Epithelial cell of proximal tubule (primary cell): Measurements from ENCODE around the gene RAI14. TPM values are rescaled to one million over a fixed set of nuclear protein-coding genes. Genes with fewer than 3 reads are reported as not detected.
"Not testable (repeated sequence)": the region's sequence is repeated elsewhere in the genome, so short reads cannot be mapped to it uniquely, and the experiment has no call there.

Experiments used
- DNase-seq: peaks from one replicate; pipeline ENCODE4 v3.0.0-alpha.2; 2011; ENCODE audit warnings: low read depth
- H3K4me3 ChIP-seq: 2 replicates; pipeline ENCODE4 v1.5.1; 2011; ENCODE audit warnings: low read depth, mild to moderate bottlenecking, low read length
- total RNA-seq: library from RNA; depleted of rRNA; stranded (reverse); fragments of >200 nt; gene quantifications from 2 replicates; pipeline ENCODE4 v1.2.3, GENCODE V29; 2015
- TF ChIP-seq, protein P1 (sequence below): conservative IDR thresholded peaks from 2 replicates; pipeline ENCODE4 v1.5.1; 2012; ENCODE audit warnings: low read depth, mild to moderate bottlenecking, low read length

RAI14 gene
- total RNA-seq, 1 donor from 2014 or later = 139 TPM

DNA sequence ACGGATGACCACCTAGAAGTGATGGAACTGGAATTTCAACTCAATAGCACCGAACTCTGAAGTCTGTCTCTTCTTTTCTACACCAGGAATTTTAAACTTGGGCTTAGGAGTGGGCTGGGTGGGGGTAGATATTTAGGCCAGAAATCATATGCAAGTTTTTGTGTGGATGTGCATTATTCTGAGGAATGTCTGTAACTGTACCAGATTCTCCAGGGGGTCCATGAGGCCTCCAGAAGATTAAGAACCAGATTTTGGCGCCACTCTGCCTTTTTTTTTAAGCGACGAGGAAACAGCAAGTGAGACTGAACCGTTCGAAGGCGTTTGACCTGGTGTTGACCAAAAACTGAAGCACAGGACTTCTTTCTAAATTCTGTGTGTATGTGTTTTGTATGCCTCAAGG, 94.1 kb downstream of the RAI14 start:
- H3K4me3 ChIP-seq = no peak overlapping the region
- TF ChIP-seq, protein P1, sequence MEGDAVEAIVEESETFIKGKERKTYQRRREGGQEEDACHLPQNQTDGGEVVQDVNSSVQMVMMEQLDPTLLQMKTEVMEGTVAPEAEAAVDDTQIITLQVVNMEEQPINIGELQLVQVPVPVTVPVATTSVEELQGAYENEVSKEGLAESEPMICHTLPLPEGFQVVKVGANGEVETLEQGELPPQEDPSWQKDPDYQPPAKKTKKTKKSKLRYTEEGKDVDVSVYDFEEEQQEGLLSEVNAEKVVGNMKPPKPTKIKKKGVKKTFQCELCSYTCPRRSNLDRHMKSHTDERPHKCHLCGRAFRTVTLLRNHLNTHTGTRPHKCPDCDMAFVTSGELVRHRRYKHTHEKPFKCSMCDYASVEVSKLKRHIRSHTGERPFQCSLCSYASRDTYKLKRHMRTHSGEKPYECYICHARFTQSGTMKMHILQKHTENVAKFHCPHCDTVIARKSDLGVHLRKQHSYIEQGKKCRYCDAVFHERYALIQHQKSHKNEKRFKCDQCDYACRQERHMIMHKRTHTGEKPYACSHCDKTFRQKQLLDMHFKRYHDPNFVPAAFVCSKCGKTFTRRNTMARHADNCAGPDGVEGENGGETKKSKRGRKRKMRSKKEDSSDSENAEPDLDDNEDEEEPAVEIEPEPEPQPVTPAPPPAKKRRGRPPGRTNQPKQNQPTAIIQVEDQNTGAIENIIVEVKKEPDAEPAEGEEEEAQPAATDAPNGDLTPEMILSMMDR = no peak
- DNase-seq = no peak

DNA sequence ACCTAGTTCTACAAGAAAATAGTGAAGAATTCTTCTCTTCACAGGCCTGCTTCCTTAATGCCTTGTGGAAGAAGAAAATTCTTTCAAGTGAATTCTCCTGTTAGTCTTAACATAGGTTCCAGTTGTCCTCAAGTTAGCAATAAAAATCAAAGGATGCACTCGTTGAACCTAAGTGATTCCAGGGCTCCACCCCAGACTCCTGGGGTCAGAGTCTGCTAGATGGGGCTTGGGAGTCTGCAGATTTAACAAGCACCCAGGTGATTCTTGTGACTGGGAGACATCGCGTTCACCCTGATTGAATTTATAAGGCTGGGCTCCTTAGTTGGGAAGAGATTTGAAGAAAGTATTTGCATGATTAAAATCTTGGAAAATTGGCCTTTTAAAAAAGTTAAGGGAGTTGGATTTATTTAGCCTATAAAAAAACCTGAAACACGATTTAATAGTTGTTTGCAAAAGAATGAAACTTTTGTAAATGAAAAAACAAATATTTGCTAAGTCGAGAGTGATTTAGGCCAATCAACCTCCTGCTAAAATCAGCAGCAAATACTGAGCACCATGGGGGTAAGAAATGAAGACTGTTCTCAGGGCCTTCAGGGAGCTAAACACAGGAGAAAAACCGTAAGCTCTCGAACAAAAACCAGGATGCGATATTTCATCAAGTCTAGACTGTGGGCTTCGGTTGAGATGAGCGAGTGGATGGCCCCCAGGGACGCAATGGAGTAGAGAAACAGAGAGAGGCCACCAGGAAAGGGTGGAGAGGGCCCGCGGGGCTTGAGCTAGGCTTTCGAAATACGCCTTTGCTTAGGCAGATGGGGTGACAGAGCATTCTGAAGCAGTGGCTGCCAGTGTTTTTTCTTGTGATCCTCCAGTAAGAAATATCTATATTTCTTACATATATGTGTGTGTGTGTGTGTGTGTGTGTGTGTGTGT, 95.9 kb downstream of the RAI14 start:
- DNase-seq = no peak
- TF ChIP-seq, protein P1 = no peak
- no peak overlapping the region for H3K4me3 ChIP-seq

DNA sequence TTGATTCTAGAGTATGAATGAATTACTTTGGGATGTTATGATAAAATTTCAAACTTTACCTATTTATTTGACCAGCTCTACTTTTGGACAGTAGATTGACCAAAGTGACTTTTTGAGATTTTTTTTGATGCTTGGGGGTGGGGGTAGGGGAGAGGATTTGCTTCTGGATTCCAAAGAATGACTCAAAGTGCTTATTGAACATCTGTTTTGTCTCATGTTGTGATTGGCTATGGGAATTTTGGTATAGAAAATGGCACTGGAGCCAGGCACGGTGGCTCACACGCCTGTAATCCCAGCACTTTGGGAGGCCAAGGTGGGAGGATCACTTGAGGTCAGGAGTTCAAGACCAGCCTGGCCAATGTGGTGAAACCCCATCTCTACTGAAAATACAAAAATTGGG, 97.1 kb downstream of the RAI14 start:
- not testable (repeated sequence) for DNase-seq, H3K4me3 ChIP-seq

DNA sequence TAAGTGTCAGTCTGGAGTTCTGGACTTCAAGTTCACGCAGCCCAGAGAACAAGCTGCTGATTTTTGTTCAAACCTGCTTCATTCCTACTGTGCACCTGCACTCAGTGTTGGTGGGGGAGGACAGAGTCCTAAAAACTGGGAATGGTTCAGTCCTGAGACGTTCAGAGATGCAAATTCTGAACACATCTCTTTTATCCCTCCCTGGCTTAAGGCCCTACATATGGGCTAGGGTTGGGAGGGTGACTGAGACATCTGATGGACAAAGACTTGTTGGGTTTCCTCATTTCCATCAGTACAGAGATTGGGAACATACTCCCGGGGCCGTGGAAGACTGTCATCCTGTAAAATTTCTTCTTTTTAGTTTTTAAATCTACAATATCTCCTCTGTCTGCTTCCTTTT, 99.8 kb downstream of the RAI14 start:
- H3K4me3 ChIP-seq = no peak overlapping the region
- DNase-seq = no peak
- TF ChIP-seq, protein P1 = no peak

DNA sequence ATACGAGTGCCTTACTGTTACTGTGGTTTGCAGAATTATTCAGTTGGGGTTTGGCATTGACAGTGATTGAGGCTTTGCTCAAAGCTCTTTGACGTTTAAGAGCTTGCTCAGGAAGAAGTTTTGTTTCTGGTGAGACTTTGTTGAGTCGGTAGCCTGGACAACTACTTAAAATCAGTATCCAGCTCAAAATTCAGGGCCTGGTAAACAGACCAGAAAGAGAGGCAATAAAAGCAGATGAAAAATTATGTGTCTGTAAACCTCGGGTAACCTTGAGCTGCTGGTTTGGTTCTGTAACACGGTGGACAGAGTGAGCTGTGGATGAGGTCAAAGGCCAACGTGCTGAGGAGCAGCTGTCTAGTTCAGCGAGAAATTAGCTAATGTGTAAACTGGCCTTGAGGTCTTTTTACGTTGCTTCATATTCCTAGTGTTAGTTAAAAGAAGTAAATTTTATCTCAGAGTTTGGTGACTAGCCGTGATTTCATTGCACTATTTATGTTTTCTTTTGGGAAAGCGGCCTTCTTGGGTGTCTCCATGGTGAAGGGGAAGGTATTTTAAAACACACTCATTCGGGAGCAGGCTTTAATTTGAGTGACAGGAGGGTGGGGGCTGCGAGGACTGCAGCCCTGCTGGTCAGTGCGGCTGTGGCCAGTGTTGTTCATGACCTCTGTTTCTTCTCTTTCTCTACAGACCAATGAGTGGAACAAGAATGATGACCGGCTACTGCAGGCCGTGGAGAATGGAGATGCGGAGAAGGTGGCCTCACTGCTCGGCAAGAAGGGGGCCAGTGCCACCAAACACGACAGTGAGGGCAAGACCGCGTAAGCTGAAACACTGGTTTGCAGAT, 100.9 kb downstream of the RAI14 start:
- peak; percentile 82 for DNase-seq
- H3K4me3 ChIP-seq = peak overlapping the region; percentile 19
- TF ChIP-seq, protein P1 = no peak

DNA sequence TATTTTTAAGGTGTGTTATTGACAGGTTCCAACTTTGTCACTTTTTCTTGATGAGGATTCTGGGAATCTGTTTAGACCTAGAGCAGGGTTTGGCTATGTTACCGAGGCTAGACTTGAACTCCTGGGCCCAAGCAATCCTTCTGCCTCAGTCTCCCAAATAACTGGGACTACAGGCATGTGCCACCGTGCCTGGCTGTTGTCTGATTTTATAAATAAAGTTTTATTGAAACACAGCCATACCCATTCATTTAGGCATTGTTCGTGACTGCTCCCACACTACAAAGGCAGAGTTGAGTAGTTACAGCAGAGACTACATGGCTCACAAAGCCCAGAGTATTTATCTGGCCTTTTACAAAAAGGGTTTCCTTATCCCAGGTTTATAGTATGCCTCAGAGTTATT, 102.4 kb downstream of the RAI14 start:
- H3K4me3 ChIP-seq = no peak overlapping the region
- DNase-seq = no peak
- TF ChIP-seq, protein P1 = no peak

DNA sequence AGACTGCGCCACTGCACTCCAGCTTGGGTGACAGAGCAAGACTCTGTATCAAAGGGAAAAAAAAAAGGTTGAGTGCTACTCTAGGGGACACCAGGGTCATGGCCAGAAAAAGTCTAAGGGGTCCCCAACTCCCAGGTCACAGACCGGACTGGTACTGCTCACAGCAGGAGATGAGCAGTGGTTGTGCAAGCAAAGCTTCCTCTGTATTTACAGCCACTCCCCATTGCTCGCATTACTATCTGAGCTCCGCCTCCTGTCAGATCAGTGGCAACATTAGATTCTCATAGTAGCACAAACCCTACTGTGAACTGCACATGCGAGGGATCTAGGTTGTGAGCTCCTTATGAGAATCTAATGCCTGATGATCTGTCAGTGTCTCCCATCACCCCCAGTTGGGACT, 103.1 kb downstream of the RAI14 start:
- DNase-seq = not testable (repeated sequence)

More for the DNA sequence above, 103.1 kb downstream of the RAI14 start:
- not testable (repeated sequence) for H3K4me3 ChIP-seq
